Measurements from ENCODE around the gene TANC1.

DNA sequence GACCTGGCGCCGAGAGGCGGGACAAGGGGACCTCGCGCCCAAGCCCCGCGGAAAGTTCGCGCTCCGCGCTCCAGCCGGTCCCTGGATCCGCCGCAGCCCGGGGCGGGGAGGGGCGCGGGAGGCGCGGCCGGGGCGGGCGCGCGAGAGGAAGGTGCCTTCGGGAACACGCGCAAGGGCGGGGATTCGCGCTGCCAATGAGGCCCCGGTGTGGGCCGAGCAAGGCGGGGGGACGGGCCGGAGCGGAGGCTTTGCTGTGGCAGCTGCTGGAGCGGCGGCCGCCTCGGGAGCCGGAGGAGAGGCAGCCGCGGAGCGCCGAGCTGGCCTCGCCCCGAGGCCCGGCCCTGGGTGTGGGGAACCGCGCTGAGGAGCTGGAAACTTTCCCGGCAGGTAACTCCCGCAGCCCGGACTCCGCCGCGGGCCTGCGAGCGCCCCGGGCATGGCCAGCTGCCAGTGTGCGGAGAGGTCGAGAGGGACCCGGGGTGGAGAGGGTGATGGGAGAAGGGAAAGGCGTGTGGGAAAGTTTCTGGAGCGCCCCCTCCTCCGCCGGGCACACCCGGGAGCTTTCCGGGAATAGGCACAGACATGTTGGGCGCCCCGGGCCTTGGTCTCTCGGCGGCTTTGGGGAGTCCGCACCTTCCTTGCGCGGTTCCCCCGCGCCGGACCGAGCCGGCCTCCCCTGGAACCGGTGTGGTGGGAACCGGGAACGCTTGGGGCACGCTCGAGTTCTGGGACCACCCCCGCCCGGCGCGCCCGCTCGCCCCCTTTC is at the start of gene TANC1:
- TF ChIP-seq, protein P1, sequence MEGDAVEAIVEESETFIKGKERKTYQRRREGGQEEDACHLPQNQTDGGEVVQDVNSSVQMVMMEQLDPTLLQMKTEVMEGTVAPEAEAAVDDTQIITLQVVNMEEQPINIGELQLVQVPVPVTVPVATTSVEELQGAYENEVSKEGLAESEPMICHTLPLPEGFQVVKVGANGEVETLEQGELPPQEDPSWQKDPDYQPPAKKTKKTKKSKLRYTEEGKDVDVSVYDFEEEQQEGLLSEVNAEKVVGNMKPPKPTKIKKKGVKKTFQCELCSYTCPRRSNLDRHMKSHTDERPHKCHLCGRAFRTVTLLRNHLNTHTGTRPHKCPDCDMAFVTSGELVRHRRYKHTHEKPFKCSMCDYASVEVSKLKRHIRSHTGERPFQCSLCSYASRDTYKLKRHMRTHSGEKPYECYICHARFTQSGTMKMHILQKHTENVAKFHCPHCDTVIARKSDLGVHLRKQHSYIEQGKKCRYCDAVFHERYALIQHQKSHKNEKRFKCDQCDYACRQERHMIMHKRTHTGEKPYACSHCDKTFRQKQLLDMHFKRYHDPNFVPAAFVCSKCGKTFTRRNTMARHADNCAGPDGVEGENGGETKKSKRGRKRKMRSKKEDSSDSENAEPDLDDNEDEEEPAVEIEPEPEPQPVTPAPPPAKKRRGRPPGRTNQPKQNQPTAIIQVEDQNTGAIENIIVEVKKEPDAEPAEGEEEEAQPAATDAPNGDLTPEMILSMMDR (optimal IDR thresholded peaks at IDR 0.05 in 1 of 3, IDR thresholded peaks at IDR 0.05 in 1 of 3, conservative IDR thresholded peaks at IDR 0.05 in 1 of 3; ENCODE audit: extremely low read depth in 1 of 3, insufficient read depth in 2 of 3, low read length in 3 of 3) = no peak
- TF ChIP-seq EZH2 (IDR thresholded peaks at IDR 0.05; ENCODE audit: low read length) = no peak
